Glomerular endothelial cell (primary cell): ENCODE results near the gene TIMP4. TPM values are rescaled to one million over a fixed set of nuclear protein-coding genes. Genes with fewer than 3 reads are reported as not detected.

Experiments used
- DNase-seq: peaks from one replicate; pipeline ENCODE4 v3.0.0-alpha.2; 2011; ENCODE audit warnings: low read depth, low spot score; ENCODE audit errors: extremely low read depth
- total RNA-seq: library from RNA; depleted of rRNA; stranded (reverse); fragments of >200 nt; gene quantifications from 2 replicates; pipeline ENCODE4 v1.2.3, GENCODE V29; 2015

Gene TIMP4
- total RNA-seq, 1 donor from 2014 or later = not detected

- no peak for DNase-seq
These were observed 27.3 kb upstream of the TIMP4 start for GRCh38 chr3:12186046-12186445.

GRCh38 chr3:12185172-12185710 lies 26.5 kb upstream of the TIMP4 start:
- DNase-seq = no peak

- no peak for DNase-seq
These were observed 25.8 kb upstream of the TIMP4 start for GRCh38 chr3:12184541-12184940.

DNA sequence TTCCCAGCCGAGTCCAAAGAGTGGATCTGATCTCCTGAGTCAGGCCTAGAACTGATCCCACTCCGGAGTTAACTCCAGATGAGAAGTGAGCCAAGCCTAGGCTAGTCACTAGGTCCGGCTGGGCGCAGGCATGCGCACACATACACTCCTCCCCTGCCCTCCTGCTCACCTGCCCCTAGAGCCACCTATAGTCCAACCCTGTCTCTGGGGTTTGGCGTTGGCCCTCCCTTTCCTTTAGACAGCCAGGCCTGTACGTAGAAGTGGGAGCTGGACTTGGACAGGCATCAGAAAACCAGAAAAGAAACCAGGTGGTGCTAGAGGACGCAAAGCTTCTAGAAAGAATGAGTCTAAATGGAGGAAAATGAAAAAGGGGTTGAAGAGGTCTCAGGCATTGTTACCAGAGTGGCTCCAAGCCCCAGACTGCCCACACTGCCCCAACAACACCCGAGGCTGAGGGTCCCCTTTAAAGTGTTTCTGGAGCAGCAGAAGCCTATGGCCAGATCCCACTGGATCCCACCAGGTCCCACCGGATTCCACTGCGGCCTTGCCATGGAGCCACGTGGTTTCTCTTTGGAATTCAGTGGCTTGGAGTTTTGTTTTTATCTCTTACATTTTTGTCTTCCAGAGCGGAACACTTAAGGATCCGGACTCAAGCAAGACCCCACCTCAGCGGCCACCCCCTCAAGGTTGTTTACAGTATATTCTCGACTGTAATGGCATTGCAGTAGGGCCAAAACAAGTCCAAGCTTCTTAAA lies 24.2 kb upstream of the TIMP4 start:
- no peak for DNase-seq

GRCh38 chr3:12181806-12182205 lies 23.1 kb upstream of the TIMP4 start:
- no peak for DNase-seq

DNA sequence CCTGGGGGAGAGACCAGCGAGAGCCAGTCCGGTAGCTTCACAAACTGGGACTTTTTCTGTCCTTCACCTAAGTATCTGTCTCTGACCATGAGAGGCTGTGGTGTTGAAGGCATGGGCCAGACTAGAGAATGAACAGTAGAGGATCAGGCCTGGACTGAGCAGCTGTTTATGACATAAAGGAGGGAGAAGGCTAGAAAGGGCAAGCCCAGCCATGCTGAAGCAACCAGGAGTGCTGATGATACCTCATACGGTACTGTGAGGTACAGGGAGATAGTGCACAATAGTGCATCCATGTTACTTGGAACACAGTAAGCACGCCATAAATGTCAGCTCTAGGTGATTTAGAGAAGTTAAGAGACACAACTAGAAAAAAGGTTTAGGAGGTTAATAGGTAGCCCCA lies 22.6 kb upstream of the TIMP4 start:
- DNase-seq = no peak

DNA sequence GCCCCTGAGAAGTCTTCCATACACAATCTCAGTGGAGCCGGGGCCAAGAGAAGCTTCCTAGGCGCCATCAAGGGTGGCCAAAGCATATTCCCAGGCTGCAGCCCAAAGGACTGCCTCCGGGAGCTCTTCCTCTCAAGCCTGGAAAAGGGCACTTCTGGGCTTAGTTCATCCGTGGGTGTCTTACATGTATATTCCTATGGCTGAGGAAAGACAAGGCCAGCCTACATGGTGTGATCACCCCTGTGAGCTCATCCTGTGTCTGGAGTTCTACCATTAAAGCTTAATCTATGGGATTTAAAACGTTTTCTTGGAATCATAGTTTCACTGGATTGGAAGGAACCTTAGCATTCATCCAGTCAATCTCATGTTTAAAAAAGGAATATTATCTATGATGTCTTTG lies 21.9 kb upstream of the TIMP4 start:
- DNase-seq = no peak

DNA sequence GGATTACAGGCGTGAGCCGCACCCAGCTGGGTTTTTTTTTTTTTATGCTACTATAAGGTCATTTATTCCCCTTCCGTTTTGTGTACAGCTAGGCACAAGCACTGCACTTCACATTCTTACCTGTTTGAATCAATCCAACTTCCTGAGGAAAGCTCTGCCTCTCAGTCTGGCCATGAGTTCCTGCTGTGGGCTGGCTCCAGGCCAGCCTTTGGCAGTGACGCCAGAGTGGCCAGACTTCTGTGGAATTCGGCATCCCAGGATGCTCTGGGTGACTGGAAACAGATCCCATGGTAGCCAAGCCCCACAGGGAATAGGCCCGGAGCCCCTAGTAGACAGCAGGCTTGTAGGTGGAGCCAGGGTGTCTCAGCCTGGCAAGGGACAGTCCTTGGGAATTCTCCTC lies 21.5 kb upstream of the TIMP4 start:
- peak; percentile 58 for DNase-seq

DNA sequence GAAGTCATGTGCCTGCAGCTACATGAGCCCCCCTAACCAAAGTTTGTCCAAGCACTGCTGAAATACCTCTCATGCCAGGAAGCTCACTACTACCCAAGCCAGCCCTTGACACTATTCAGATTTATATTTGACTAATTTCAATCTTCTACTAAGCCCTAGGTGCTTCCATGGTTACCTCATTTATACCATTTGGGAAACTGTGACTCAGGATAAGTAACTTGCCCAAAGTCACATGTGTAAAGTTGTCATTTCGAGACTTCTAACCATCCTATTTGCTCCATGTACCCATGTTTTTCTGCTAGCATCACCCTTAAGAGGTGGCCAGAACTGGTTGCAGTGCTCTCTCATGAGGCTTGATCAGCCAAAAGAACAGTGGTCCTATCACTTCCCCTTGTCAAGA lies 20.7 kb upstream of the TIMP4 start:
- DNase-seq = no peak

DNA sequence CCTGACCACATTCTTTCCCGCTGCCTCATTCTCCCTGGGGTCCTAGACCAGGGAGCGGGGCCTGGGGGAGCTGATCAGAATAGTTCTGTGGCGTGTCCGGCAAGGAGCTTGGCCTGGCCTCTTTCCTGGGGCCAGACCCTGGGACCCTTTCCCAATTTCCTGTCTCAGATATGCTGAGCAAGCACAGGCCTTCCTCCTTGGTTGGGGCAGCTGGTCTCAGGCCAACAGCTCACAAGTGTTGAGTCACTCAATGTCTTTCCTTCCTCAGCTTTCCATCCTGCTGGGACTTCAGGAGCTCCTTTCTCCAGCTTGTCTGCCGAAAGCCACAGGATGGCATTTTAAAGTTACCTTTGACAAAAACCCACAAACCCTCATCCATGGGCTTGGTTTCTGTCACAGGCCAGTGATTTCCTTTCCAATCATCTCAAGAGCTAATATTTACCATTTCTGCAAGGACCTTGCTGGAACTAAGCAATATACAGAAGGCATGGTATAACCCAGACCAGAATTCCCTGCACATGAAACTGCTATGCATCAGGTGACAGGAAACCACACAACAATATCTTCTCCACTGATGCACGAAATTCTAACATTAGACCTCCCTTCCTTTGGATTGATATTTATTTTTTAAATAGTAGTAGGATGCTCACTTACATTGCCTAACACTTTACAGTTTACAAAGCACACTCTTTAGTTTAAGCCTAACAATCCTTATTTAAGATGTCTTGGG lies 19.5 kb upstream of the TIMP4 start:
- no peak for DNase-seq

- DNase-seq = no peak
These were observed 18.4 kb upstream of the TIMP4 start for GRCh38 chr3:12177126-12177525.

GRCh38 chr3:12175844-12176453 lies 17.2 kb upstream of the TIMP4 start:
- no peak for DNase-seq

DNA sequence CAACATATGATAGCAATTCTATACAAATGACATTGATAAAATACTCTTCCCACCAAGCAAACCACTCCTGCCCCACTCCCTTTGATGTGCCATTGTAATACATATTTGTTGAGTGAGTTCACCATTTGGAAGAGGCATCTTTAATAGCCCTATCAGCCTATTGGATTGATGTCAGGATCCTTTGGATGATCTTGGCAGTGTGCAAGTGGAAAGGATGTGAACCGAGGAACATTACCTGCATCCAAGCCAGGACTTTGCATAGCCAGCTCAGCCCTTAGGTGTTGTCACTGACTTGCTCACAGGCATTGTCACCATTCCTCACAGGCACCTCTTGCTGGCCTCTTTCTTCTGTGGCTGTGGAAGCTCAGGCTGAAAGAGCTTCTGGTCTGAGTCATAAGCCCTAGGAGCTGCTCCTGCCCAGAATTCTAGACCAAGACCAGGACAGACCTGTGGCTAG lies 16.5 kb upstream of the TIMP4 start:
- DNase-seq = no peak

GRCh38 chr3:12170207-12170606 lies 11.5 kb upstream of the TIMP4 start:
- DNase-seq = no peak

GRCh38 chr3:12165909-12166308 lies 7.2 kb upstream of the TIMP4 start:
- DNase-seq = no peak

- no peak for DNase-seq
These were observed 502 bp upstream of the TIMP4 start for GRCh38 chr3:12159227-12159601.

GRCh38 chr3:12157026-12157425 lies 1.7 kb downstream of the TIMP4 start:
- no peak for DNase-seq

- no peak for DNase-seq
These were observed 2.9 kb downstream of the TIMP4 start for GRCh38 chr3:12155828-12156227.

DNA sequence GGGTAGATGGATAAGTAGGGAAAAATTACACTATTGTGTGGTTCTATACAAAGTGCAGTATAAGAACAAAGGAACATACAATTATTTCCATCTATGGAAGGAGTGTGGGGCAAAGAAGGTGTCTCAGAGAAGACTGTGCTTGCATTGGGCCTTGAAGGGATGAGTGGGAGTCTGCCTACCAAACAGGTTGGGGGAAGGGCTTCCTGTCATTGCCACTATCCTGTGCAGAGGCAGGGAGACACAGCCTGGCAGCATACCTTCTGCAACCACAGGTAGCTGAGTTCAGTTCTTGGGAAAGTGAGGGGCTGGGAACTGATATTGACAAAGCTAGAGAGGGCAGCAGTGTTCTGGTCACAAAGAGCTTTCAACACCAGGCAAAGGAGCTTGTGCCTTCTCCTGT lies 3.4 kb downstream of the TIMP4 start:
- DNase-seq = no peak

GRCh38 chr3:12154151-12154550 lies 4.6 kb downstream of the TIMP4 start:
- no peak for DNase-seq

- no peak for DNase-seq
These were observed 8.6 kb downstream of the TIMP4 start for GRCh38 chr3:12150112-12150511.

DNA sequence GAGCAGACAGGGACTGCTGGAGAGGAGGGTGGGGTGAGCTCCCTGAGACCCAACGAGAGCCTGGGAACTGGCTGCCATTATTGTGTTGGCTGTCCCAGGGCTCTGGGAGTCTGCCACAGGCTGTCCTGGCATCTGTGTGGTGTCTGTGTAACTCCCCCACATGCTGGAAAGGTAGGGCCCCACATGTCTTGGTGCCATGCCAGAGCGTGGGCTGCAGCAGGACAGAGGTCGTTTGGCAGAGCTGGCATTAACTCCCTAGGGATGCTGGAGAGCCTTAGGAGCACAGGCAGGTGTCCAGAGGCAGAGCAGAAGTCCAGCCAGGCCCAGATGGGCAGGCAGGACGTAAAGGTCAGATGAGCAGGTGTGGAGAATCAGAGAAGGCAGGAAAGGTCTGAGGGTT lies 9.7 kb downstream of the TIMP4 start:
- DNase-seq = no peak
